K562 (cell line): ENCODE results near the gene ZNF326. TPM values are rescaled to one million over a fixed set of nuclear protein-coding genes. Genes with fewer than 3 reads are reported as not detected.
A peak's percentile ranks its signal among the peaks of the same experiment; 100 is the strongest.

Experiments used
- ATAC-seq: fragments of 200-7000 bp; cut with Tn5 transposase; 3 replicates; pipeline ENCODE4 v1.9.1; 2020; ENCODE audit warnings: moderate library complexity
- BruUV-seq: library from RNA; stranded (reverse); fragments of 400-500 nt; replicated peaks from 2 replicates; lab custom pipeline; 2021; lab: Mats Ljungman, UMichigan
- CTCF ChIA-PET: fragments of 300-600 bp; formaldehyde crosslinking; extraction: SDS; loops from one replicate; lab custom pipeline; 2021; ENCODE audit warnings: low intra/inter-chr PET ratio; lab: Yijun Ruan, JAX
- POLR2A ChIA-PET: fragments of 300-600, 350-650 bp; sonication (Branson Sonifier 250); formaldehyde crosslinking; extraction: SDS; loops from one replicate; lab custom pipeline; 2021; ENCODE audit warnings: antibody characterized with exemption, inconsistent platforms; lab: Yijun Ruan, JAX
- DNase-seq, 4 experiments: peaks; one replicate each; pipeline versions ENCODE4 v3.0.0 to v3.0.0-alpha.2; 2011 to 2018; ENCODE audit warnings: low spot score in 3 of 4, mixed read lengths in 3 of 4; ENCODE audit errors: extremely low read depth in 1 of 4
- FAIRE-seq: peaks from 2 replicates; lab custom pipeline; 2011; peaks lifted over from hg19 to GRCh38; lab: Jason Lieb, UNC
- H2AFZ ChIP-seq: 2 replicates; pipeline ENCODE4 v1.6.0; 2011; ENCODE audit warnings: low read depth, low read length, control low read depth, inconsistent platforms
- H3K27ac ChIP-seq: fragments of 200-600 bp; 3 replicates; pipeline ENCODE4 v1.8.0; 2011; ENCODE audit warnings: low read depth, mild to moderate bottlenecking, control low read depth, inconsistent platforms, low read length, moderate library complexity, mixed read lengths; ENCODE audit errors: extremely low read depth
- H3K27me3 ChIP-seq, 2 experiments: fragments of 300-600 bp in 1 of 2; 2 replicates in 1 of 2; 3 replicates in 1 of 2; pipeline versions ENCODE4 v1.6.0 to v1.8.0; 2011; ENCODE audit warnings: inconsistent platforms in 2 of 2, low read length in 2 of 2, mild to moderate bottlenecking in 1 of 2, mixed read lengths in 1 of 2, moderate library complexity in 1 of 2; ENCODE audit not compliant: control insufficient read depth in 2 of 2, insufficient read depth in 2 of 2
- H3K36me3 ChIP-seq: fragments of 300-600 bp; 3 replicates; pipeline ENCODE4 v1.8.0; 2011; ENCODE audit warnings: mild to moderate bottlenecking, low read length, inconsistent platforms; ENCODE audit not compliant: control insufficient read depth, insufficient read depth
- H3K4me1 ChIP-seq, 2 experiments: fragments of 200-600 bp in 1 of 2; replicated peaks in 1 of 2; 2 replicates in 1 of 2; 3 replicates in 1 of 2; pipeline versions ENCODE4 v1.5.1 to v1.8.0; 2011; ENCODE audit warnings: inconsistent platforms in 2 of 2, low read length in 2 of 2, mild to moderate bottlenecking in 1 of 2, mixed read lengths in 1 of 2, moderate library complexity in 1 of 2; ENCODE audit not compliant: control insufficient read depth in 2 of 2, insufficient read depth in 2 of 2
- H3K4me2 ChIP-seq: 2 replicates; pipeline ENCODE4 v1.6.1; 2011; ENCODE audit warnings: low read length, control low read depth, inconsistent platforms, mixed read lengths; ENCODE audit not compliant: insufficient read depth
- H3K4me3 ChIP-seq: fragments of 200-600 bp; sonication (generic), shearing (Covaris generic); 2 replicates; pipeline ENCODE4 v1.5.1; 2016; ENCODE audit warnings: control low read depth, inconsistent platforms
- H3K79me2 ChIP-seq: fragments of 200-600 bp; 3 replicates; pipeline ENCODE4 v1.8.0; 2011; ENCODE audit warnings: low read length, inconsistent platforms; ENCODE audit not compliant: control insufficient read depth, insufficient read depth
- H3K9ac ChIP-seq, 2 experiments: 2 replicates each; pipeline versions ENCODE4 v1.6.0 to v1.6.1; 2011; ENCODE audit warnings: low read depth in 2 of 2, low read length in 2 of 2, control low read depth in 1 of 2, inconsistent platforms in 1 of 2, mild to moderate bottlenecking in 1 of 2, mixed read lengths in 1 of 2; ENCODE audit not compliant: insufficient read depth in 1 of 2
- H3K9me1 ChIP-seq: one replicate; pipeline ENCODE4 v1.6.0; 2011; ENCODE audit warnings: inconsistent platforms, mild to moderate bottlenecking, low read length, moderate library complexity; ENCODE audit not compliant: control insufficient read depth, insufficient read depth
- H3K9me3 ChIP-seq: replicated peaks from 2 replicates; pipeline ENCODE4 v1.5.1; 2011; ENCODE audit warnings: low read depth, low read length, inconsistent platforms; ENCODE audit not compliant: control insufficient read depth, insufficient read depth
- H4K20me1 ChIP-seq: replicated peaks from 2 replicates; pipeline ENCODE4 v1.6.1; 2011; ENCODE audit warnings: low read length, inconsistent platforms, mixed read lengths; ENCODE audit not compliant: control insufficient read depth, insufficient read depth
- BMI1 ChIP-seq: fragments of 150-350 bp; IDR thresholded peaks from 2 replicates; pipeline ENCODE4 v1.6.1; 2014; ENCODE audit warnings: low read length
- CSDE1 ChIP-seq, 2 experiments: fragments of 450-650 bp; IDR thresholded peaks; 2 replicates each; pipeline ENCODE4 v1.6.1; 2016; ENCODE audit warnings: mild to moderate bottlenecking in 1 of 2
- HSF4 ChIP-seq: fragments of 250-450 bp; sonication (Bioruptor Pico); IDR thresholded peaks from 2 replicates; pipeline ENCODE4 v2.1.2; 2022; ENCODE audit warnings: mild to moderate bottlenecking, moderate library complexity, borderline replicate concordance
- RCOR1 ChIP-seq, 2 experiments: IDR thresholded peaks; 2 replicates each; pipeline ENCODE4 v1.6.1; 2012; ENCODE audit warnings: low read depth in 2 of 2, low read length in 2 of 2, borderline replicate concordance in 1 of 2, improper control_type of control experiment in 1 of 2
- RFX1 ChIP-seq: fragments of 450-650 bp; IDR thresholded peaks from 2 replicates; pipeline ENCODE4 v1.6.1; 2016; ENCODE audit warnings: mild to moderate bottlenecking, moderate library complexity
- SMARCB1 ChIP-seq: IDR thresholded peaks from 2 replicates; pipeline ENCODE4 v1.6.1; 2011; ENCODE audit warnings: improper control_type of control experiment, low read depth; ENCODE audit not compliant: insufficient read length
- SPI1 ChIP-seq: IDR thresholded peaks from 2 replicates; pipeline ENCODE4 v1.6.1; 2011; ENCODE audit warnings: low read depth, low read length, control low read depth, borderline replicate concordance
- WGBS: fragments of 100-300 bp; shearing (Covaris generic); methylation state at CpG from one replicate; pipeline ENCODE4 v1.1.6; 2016; ENCODE audit warnings: low coverage, mixed read lengths; ENCODE audit not compliant: insufficient coverage; ENCODE audit errors: missing lambda C conversion rate; 5-methylcytosine and 5-hydroxymethylcytosine counted together
- in situ Hi-C: fragments of 300-500 bp; cut with MboI; formaldehyde crosslinking; loops from 4 replicates; pipeline ENCODE4 v1.15.0; 2018; ENCODE audit warnings: inconsistent platforms, mixed read lengths
- intact Hi-C: fragments of 100-400 bp; cut with micrococcal nuclease; formaldehyde crosslinking; loops from 2 replicates; pipeline ENCODE4 v1.14.2; 2022
- polyA plus RNA-seq, 8 experiments: library from polyadenylated mRNA; depleted of rRNA in 4 of 8; stranded (reverse) in 5 of 8; unstranded in 3 of 8; fragments of >200 nt; fragmentation: Nextera tagmentation in 2 of 8; fragmentation: Illumina TruSeq in 1 of 8; extraction: Ambion mirVana in 2 of 8; extraction: Trizol in 1 of 8; gene quantifications; 2 replicates each; pipeline versions ENCODE4 v1.2.1 to v1.2.3, GENCODE V29; 2011 to 2014; ENCODE audit warnings: inconsistent platforms in 1 of 8, missing spikeins in 1 of 8
- total RNA-seq, 7 experiments: library from RNA; depleted of rRNA in 6 of 7; stranded (reverse); fragments of >200 nt in 6 of 7; fragmentation: Illumina TruSeq in 2 of 7; extraction: Trizol in 2 of 7; gene quantifications; 2 replicates each; pipeline versions ENCODE4 v1.2.1 to v1.2.3, GENCODE V29; 2011 to 2021; ENCODE audit warnings: low replicate concordance in 1 of 7

Gene ZNF326
- total and polyA plus RNA-seq, 9 of the 15 experiments (the other 6 are each of a cell fraction or from before 2014, with no cell fraction given): 7.2 to 33.2 (median 20.1) TPM

DNA sequence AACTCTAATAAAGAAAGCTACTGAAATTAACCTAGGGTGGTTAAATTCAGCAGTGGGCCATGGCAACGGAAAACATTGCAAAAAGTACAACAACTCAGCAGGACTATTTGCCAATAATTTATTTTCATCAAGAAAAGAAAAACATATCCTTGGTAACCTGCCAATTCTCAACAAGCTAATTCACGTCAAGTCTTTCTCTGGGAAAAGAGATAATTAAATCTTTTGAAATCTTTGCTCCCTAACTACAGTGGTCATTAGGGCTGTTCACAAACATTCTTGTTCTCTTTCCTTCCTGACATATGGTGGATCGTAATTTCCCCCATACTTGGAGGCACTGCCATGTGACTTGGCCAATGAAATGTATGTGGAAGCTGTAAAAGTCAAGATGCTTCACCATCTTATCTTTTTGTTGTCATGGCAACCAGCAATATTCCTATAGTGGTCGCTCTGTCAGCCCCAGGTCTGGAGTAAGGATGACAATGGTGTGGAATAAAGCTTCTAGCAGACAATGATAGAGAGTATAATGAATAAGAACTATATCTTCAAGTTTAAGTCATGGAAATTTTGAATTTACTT, 29.6 kb upstream of the ZNF326 start:
- no peaks in the 10 kb centered on the region for H3K9me3 ChIP-seq
- H3K27ac ChIP-seq: no peak overlapping the region
- BruUV-seq: no TSS peak
- H3K4me3 ChIP-seq: no peak overlapping the region
- no peak overlapping the region for H2AFZ ChIP-seq
- in situ Hi-C loops: no loop called here
- ChIA-PET CTCF (no interaction called here), POLR2A (interaction anchor here (1.1 to 1.2 kb wide), 2 partner anchors 8 to 13 kb away, joined by 3 read pairs; no protein-coding TSS in a partner anchor)
- H3K4me2 ChIP-seq: no peak overlapping the region
- no peaks in the 10 kb centered on the region for H4K20me1 ChIP-seq
- WGBS: 25% methylated on average over 4 of the region's 4 CpGs
- H3K4me1 ChIP-seq: peaks cover 0 to 4% of the 10 kb centered on the region in 2 experiments; a peak in 2 of 5 replicates
- no peak overlapping the region for H3K9ac ChIP-seq
- FAIRE-seq: no peak
- no peak; the same call in 2 of the 3 replicates for ATAC-seq
- DNase-seq: peak in 2 of 4 experiments; percentile 32 to 41
- no peaks in the 10 kb centered on the region for H3K9me1 ChIP-seq
- no peaks in the 10 kb centered on the region for H3K27me3 ChIP-seq
- intact Hi-C loops: no loop called here
- TF ChIP-seq CSDE1 (IDR thresholded peaks at IDR 0.05) (peak in 1 of 2 experiments; percentile 71; a peak in 2 of 4 replicates), SPI1 (no peak), SMARCB1 (no peak), BMI1 (peak; percentile 63; the same call in 1 of the 2 replicates), HSF4 (CRISPR knock-in tag) (no peak), RCOR1 (IDR thresholded peaks at IDR 0.05; ENCODE audit: borderline replicate concordance in 1 of 2, low read depth in 2 of 2, low read length in 2 of 2) (0 out of 4 replicates have a peak, but pooled peaks of 1 of the 2 experiments have one; percentile 8), RFX1 (peak; percentile 96)
- H3K79me2 ChIP-seq: no peaks in the 10 kb centered on the region
- H3K36me3 ChIP-seq: no peaks in the 10 kb centered on the region
